Right hindlimb (tissue), 1 donor: ENCODE data around the gene AHRR.

Source experiments
- DNase-seq: peaks from one replicate; pipeline ENCODE4 v3.0.0-alpha.2; 2018

AHRR gene

GRCh38 chr5:347712-348284 is 26.3 kb downstream of the AHRR start:
- DNase-seq, result no peak

- no peak for DNase-seq
Observed at GRCh38 chr5:348726-349125, 27.2 kb downstream of the AHRR start.

GRCh38 chr5:350355-350754 is 28.8 kb downstream of the AHRR start:
- DNase-seq, result no peak

GRCh38 chr5:351084-351920 is 29.8 kb downstream of the AHRR start:
- DNase-seq, result no peak

- DNase-seq, result no peak
Observed at GRCh38 chr5:351921-352245, 30.4 kb downstream of the AHRR start.

GRCh38 chr5:352639-353611 is 31.4 kb downstream of the AHRR start:
- no peak for DNase-seq

GRCh38 chr5:353612-354580 is 32.4 kb downstream of the AHRR start:
- no peak for DNase-seq

- no peak for DNase-seq
Observed at GRCh38 chr5:354581-355378, 33.3 kb downstream of the AHRR start.

- DNase-seq, result no peak
Observed at GRCh38 chr5:355379-355935, 33.9 kb downstream of the AHRR start.

GRCh38 chr5:355958-356357 is 34.4 kb downstream of the AHRR start:
- no peak for DNase-seq

- DNase-seq, result no peak
Observed at GRCh38 chr5:359301-359897, 37.9 kb downstream of the AHRR start.

GRCh38 chr5:360257-361027 is 38.9 kb downstream of the AHRR start:
- DNase-seq, result no peak

- DNase-seq, result no peak
Observed at GRCh38 chr5:362189-362588, 40.7 kb downstream of the AHRR start.

- no peak for DNase-seq
Observed at GRCh38 chr5:362978-363765, 41.7 kb downstream of the AHRR start.

- no peak for DNase-seq
Observed at GRCh38 chr5:364497-364896, 43.0 kb downstream of the AHRR start.

- no peak for DNase-seq
Observed at GRCh38 chr5:366541-367357, 45.2 kb downstream of the AHRR start.

- DNase-seq, result peak; percentile 9
Observed at GRCh38 chr5:367358-368130, 46.0 kb downstream of the AHRR start.
